Adrenal gland (tissue), 12 donors: ENCODE measurements around the gene FAXDC2. TPM values are rescaled to one million over a fixed set of nuclear protein-coding genes. Genes with fewer than 3 reads are reported as not detected.

Experiments
- DNase-seq, 7 donors: peaks; one replicate each; pipeline ENCODE4 v3.0.0-alpha.2; 2019 to 2020
- H3K27ac ChIP-seq, 5 donors: fragments of 200-600 bp; sonication (generic) in 4 of 5; 1 replicate in 3 of 5; 2 replicates in 2 of 5; pipeline versions ENCODE4 v1.5.1 to v1.8.0; 2016 to 2020; ENCODE audit warnings: mild to moderate bottlenecking in 1 of 5
- H3K27me3 ChIP-seq: fragments of 200-600 bp; 2 replicates; pipeline ENCODE4 v1.8.0; 2021
- H3K36me3 ChIP-seq, 2 donors: fragments of 200-600 bp; replicated peaks in 1 of 2; 1 replicate in 1 of 2; 2 replicates in 1 of 2; pipeline versions ENCODE4 v1.5.1 to v1.8.0; 2018 to 2022
- H3K4me1 ChIP-seq, 2 donors: fragments of 200-600 bp; replicated peaks in 1 of 2; 1 replicate in 1 of 2; 2 replicates in 1 of 2; pipeline versions ENCODE4 v1.5.1 to v1.8.0; 2018 to 2021
- H3K4me3 ChIP-seq, 4 donors: fragments of 200-600 bp; sonication (generic) in 3 of 4; one replicate each; pipeline ENCODE4 v1.5.1; 2016 to 2018
- H3K9me3 ChIP-seq, 3 donors: fragments of 200-600 bp; sonication (generic) in 1 of 3; replicated peaks in 1 of 3; 1 replicate in 2 of 3; 2 replicates in 1 of 3; pipeline versions ENCODE4 v1.5.1 to v1.8.0; 2016 to 2021
- CTCF ChIP-seq, 6 experiments: fragments of 450-650 bp in 4 of 6; fragments of 200-600 bp in 2 of 6; sonication (generic) in 1 of 6; IDR thresholded peaks; 1 replicate in 5 of 6; 2 replicates in 1 of 6; pipeline versions ENCODE4 v1.5.1 to v1.8.0; 2016 to 2021; ENCODE audit warnings: antibody characterized with exemption in 6 of 6, mild to moderate bottlenecking in 2 of 6, moderate library complexity in 1 of 6
- POLR2A ChIP-seq, 2 donors: fragments of 450-650 bp; IDR thresholded peaks; one replicate each; pipeline ENCODE4 v1.6.1; 2017; ENCODE audit warnings: antibody characterized with exemption in 2 of 2, mild to moderate bottlenecking in 2 of 2, moderate library complexity in 1 of 2
- WGBS, 4 donors: extraction: QIAGEN DNeasy Blood & Tissue Kit in 2 of 4; methylation state at CpG; one replicate each; pipeline versions ENCODE4 v1.1.5 to v1.1.7; 2013 to 2017; 5-methylcytosine and 5-hydroxymethylcytosine counted together
- intact Hi-C, 2 donors: fragments of 100-400 bp; cut with DNase I; formaldehyde crosslinking; loops; one replicate each; pipeline versions ENCODE4 v1.14.1 to v1.15.0; 2022 to 2023
- polyA plus RNA-seq, 3 donors: library from polyadenylated mRNA; stranded (reverse); fragments of 200-250 nt in 2 of 3; fragments of 350-450 nt in 1 of 3; fragmentation: Illumina TruSeq in 1 of 3; extraction: RNeasy Lipid Tissue Mini Kit (QIAGEN cat#74804) in 1 of 3; gene quantifications; one replicate each; pipeline ENCODE4 v1.2.3, GENCODE V29; 2013 to 2014
- total RNA-seq, 9 donors: library from RNA; depleted of rRNA in 4 of 9; stranded (reverse); fragments of >200 nt in 4 of 9; fragments of 120-200 nt in 1 of 9; fragmentation: NEBNext Ultra II Directional in 1 of 9; extraction: Animal tissue kit (Norgen Biotek cat#: 25700) in 1 of 9; gene quantifications; one replicate each; pipeline versions ENCODE4 v1.1.0 to v1.2.4, GENCODE V29; 2013 to 2023
- donor health status: healthy with polysubstance abuse.
- donor health status: Bipolar disorder and iron deficiency.
- donor health status: DM: yes; HTN: yes; CAD: no.
- donor health status: DM: no; HTN: no; CAD: no.
- donor health status: DM: no; HTN: no; CAD: no.
- donor health status: DM: yes; HTN: yes; CAD: no.

The FAXDC2 gene
- total and polyA plus RNA-seq, 12 donors, result 12.2 to 86.2 (median 44.0) TPM

DNA sequence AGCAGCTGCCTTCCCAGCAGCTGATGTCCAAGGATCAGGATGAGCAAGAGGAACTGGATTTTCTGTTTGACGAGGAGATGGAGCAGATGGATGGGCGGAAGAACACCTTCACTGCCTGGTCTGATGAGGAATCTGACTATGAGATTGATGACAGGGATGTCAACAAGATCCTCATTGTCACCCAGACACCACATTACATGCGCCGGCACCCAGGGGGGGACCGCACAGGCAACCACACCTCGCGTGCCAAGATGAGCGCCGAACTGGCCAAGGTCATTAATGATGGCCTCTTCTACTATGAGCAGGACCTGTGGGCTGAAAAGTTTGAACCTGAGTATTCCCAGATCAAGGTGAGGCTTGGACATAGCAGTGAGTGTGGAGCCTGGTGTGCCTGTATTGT lies 48.4 kb downstream of the FAXDC2 start:
- no peaks in the 10 kb centered on the region for H3K27me3 ChIP-seq
- TF ChIP-seq CTCF (IDR thresholded peaks at IDR 0.05), result no peak
- no peak for TF ChIP-seq POLR2A (IDR thresholded peaks at IDR 0.05)
- intact Hi-C loops, result loop anchor here in 1 of 2 donors (10.0 kb wide), 1 partner anchor 117 kb away; no protein-coding TSS in a partner anchor
- 87 to 94% (median 92%) methylated on average over 3 to 9 of the region's 9 CpGs for WGBS, 4 donors
- H3K27ac ChIP-seq, result no peak overlapping the region
- H3K4me3 ChIP-seq, result no peak overlapping the region
- DNase-seq, result no peak
- H3K9me3 ChIP-seq, result no peaks in the 10 kb centered on the region
- H3K4me1 ChIP-seq, result no peaks in the 10 kb centered on the region
- H3K36me3 ChIP-seq, result peaks cover 0 to 99% of the 10 kb centered on the region in 2 donors

DNA sequence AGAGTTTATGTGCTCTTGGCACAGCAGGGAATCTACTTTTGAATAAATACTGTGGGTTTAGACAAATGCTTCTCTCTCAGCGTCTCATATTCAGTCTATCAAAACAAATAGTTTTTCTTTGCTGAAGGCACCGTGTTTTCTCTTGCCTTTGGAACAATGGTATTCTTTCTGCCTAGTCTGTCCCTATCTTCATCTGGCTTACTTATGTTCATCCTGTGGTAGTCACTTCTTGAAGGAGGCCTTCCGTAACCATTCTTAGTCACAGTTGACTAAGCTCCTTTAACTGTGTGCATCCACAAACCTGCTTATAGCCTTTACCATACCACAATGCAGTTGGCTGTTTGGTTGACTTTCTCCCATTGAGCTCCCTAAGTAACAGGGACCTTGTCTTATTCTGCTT lies 49.3 kb downstream of the FAXDC2 start:
- no peak for DNase-seq
- Histone ChIP-seq H3K27ac (no peak overlapping the region), H3K4me3 (no peak overlapping the region), H3K4me1 (no peaks in the 10 kb centered on the region), H3K36me3 (peaks cover 0 to 99% of the 10 kb centered on the region in 2 donors), H3K9me3 (no peaks in the 10 kb centered on the region), H3K27me3 (no peaks in the 10 kb centered on the region)
- 80 to 89% (median 85%) methylated on average over 3 of the region's 3 CpGs for WGBS, 4 donors
- TF ChIP-seq POLR2A (IDR thresholded peaks at IDR 0.05), result no peak
- no peak for TF ChIP-seq CTCF (IDR thresholded peaks at IDR 0.05)
- intact Hi-C loops, result loop anchor here in 1 of 2 donors (10.0 kb wide), 1 partner anchor 116 kb away; no protein-coding TSS in a partner anchor

DNA sequence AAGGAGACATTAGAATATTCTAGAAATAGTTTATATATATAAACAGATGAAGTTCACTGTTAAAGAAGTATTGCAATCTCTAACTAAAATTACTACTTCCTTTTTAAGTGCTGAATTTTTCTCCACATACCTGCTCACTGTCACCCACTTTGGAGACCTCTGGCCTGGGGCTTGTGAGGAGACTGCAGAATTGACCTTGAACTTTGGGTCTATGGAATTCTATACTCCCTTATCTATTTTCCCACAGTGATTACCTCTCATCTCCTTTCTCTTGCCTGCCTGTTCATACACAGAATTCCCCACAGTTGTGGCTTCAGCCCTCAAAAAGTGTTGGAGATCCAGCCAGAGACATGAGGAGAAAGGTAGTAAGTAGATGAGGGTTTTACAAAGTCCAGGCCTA lies 49.8 kb downstream of the FAXDC2 start:
- H3K27me3 ChIP-seq, result no peaks in the 10 kb centered on the region
- no peaks in the 10 kb centered on the region for H3K4me1 ChIP-seq
- DNase-seq, result no peak
- intact Hi-C loops, result loop anchor here in 1 of 2 donors (10.0 kb wide), 1 partner anchor 116 kb away; no protein-coding TSS in a partner anchor
- H3K4me3 ChIP-seq, result no peak overlapping the region
- TF ChIP-seq POLR2A (IDR thresholded peaks at IDR 0.05), result no peak
- TF ChIP-seq CTCF (IDR thresholded peaks at IDR 0.05), result no peak
- peaks cover 0 to 94% of the 10 kb centered on the region in 2 donors for H3K36me3 ChIP-seq
- no peaks in the 10 kb centered on the region for H3K9me3 ChIP-seq
- no peak overlapping the region for H3K27ac ChIP-seq

DNA sequence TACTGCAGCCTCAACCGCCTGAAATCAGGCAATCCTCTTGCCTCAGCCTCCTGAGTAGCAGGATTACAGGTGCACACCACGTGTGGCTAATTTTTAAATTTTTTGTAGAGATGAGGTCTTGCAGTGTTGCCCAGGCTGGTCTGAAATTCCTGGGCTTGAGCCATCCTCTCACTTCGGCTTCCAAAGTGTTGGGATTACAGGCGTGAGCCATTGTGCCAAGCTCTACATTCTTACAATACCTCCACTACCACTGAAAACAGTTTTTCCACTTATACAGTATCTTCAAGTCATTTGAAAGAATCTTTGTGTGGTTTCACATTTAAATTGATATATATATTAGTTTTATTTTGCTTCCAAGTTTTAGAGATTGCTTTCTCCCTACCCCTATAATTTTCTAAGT lies 52.6 kb downstream of the FAXDC2 start:
- no peak overlapping the region for H3K4me3 ChIP-seq
- DNase-seq, result no peak
- WGBS, 4 donors, result 88 to 91% (median 90%) methylated on average over 4 of the region's 4 CpGs

More for the DNA sequence above, 52.6 kb downstream of the FAXDC2 start:
- Histone ChIP-seq H3K9me3 (no peaks in the 10 kb centered on the region), H3K4me1 (peaks cover 17 to 18% of the 10 kb centered on the region in 2 donors), H3K36me3 (peaks cover 0 to 81% of the 10 kb centered on the region in 2 donors), H3K27me3 (no peaks in the 10 kb centered on the region), H3K27ac (no peak overlapping the region)
- no peak for TF ChIP-seq POLR2A (IDR thresholded peaks at IDR 0.05)
- no peak for TF ChIP-seq CTCF (IDR thresholded peaks at IDR 0.05)
- intact Hi-C loops, result no loop called here
